ENCODE results near the gene ATG5.

The ATG5 gene

DNA sequence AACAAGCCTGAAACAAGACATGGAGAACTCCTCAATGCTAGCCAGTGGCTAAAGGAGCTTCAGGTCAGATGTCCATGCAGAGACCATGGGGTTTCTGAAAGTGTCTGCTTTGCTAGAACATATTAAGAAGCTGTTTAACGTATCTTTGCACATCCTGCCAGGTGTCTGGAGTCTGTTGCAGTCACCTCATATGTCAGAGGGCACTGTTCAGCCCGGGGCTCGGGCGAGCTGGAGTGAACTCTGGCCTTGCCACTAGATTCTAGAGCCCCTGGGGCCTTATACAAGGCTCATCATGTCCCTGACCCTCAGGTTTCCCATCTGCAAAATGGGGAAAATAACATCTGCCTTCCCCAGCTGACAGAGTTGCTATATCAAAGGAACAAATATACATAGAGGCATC is 180.4 kb downstream of the ATG5 start:
- TF ChIP-seq, protein P1, sequence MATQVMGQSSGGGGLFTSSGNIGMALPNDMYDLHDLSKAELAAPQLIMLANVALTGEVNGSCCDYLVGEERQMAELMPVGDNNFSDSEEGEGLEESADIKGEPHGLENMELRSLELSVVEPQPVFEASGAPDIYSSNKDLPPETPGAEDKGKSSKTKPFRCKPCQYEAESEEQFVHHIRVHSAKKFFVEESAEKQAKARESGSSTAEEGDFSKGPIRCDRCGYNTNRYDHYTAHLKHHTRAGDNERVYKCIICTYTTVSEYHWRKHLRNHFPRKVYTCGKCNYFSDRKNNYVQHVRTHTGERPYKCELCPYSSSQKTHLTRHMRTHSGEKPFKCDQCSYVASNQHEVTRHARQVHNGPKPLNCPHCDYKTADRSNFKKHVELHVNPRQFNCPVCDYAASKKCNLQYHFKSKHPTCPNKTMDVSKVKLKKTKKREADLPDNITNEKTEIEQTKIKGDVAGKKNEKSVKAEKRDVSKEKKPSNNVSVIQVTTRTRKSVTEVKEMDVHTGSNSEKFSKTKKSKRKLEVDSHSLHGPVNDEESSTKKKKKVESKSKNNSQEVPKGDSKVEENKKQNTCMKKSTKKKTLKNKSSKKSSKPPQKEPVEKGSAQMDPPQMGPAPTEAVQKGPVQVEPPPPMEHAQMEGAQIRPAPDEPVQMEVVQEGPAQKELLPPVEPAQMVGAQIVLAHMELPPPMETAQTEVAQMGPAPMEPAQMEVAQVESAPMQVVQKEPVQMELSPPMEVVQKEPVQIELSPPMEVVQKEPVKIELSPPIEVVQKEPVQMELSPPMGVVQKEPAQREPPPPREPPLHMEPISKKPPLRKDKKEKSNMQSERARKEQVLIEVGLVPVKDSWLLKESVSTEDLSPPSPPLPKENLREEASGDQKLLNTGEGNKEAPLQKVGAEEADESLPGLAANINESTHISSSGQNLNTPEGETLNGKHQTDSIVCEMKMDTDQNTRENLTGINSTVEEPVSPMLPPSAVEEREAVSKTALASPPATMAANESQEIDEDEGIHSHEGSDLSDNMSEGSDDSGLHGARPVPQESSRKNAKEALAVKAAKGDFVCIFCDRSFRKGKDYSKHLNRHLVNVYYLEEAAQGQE (IDR thresholded peaks at IDR 0.05; ENCODE audit: insufficient read depth in 1 of 2, low read depth in 2 of 2, low read length in 2 of 2), result no peak
- TF ChIP-seq SIN3A (IDR thresholded peaks at IDR 0.05; ENCODE audit: borderline replicate concordance, insufficient read depth, low read length), result no peak
- no peak for TF ChIP-seq POLR2AphosphoS5 (IDR thresholded peaks at IDR 0.05; ENCODE audit: low read depth, low read length)
- TF ChIP-seq TAF1 (IDR thresholded peaks at IDR 0.05; ENCODE audit: borderline replicate concordance, insufficient read depth, low read length), result no peak
- no peak for TF ChIP-seq FOXP2 (optimal IDR thresholded peaks at IDR 0.05; ENCODE audit: borderline replicate concordance, extremely low read depth, extremely low read length, insufficient read depth)

DNA sequence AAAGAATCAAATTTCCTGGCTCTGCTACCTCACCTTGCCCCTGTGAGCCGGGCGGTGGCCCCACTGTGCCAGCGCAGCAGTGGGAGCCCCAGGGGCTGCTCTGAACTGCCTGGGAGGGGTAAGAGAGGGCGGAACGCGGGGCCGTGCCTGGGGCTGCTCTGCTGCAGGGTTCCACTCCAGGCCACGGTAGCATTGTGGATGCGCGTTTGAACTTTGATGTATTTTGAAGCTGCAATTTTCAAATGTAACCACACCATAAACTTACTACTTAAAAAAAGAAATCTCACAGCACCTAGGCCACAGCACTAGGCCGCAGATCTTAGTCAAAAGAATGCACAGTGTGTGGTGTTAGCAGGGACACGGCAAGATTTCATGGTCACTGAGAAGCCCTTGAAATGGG is 181.9 kb downstream of the ATG5 start:
- no peak for TF ChIP-seq TAF1 (IDR thresholded peaks at IDR 0.05; ENCODE audit: borderline replicate concordance, insufficient read depth, low read length)
- TF ChIP-seq POLR2AphosphoS5 (IDR thresholded peaks at IDR 0.05; ENCODE audit: low read depth, low read length), result no peak
- TF ChIP-seq, protein P1 (IDR thresholded peaks at IDR 0.05; ENCODE audit: insufficient read depth in 1 of 2, low read depth in 2 of 2, low read length in 2 of 2), result no peak
- TF ChIP-seq SIN3A (IDR thresholded peaks at IDR 0.05; ENCODE audit: borderline replicate concordance, insufficient read depth, low read length), result no peak
- no peak for TF ChIP-seq FOXP2 (optimal IDR thresholded peaks at IDR 0.05; ENCODE audit: borderline replicate concordance, extremely low read depth, extremely low read length, insufficient read depth)

DNA sequence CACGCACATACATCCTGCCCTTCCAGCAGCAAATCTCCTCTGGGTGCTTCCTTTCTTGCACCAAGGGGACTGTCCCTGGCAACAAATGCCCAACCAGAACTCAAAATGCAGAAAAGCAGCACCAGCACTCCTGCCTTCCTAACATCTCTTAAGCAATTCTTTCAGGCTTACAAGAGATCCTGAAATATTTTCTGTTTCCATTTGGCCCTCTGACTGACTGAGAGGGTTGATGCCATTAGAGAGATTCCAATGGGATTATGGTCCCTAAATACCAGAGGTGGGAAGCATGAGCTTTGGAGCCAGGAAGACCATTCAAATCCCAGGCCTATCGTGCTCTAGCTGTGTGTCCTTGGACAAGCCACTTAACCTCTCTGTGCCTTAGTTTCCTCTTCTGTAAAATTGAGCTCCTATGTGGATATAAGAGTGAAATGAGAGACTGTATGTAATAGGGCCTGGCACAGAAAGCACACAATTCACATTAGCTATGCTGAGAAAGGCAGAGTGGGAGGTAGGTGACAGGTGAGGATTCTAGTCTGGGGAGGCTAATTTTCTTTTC is 182.6 kb downstream of the ATG5 start:
- no peak for TF ChIP-seq FOXP2 (optimal IDR thresholded peaks at IDR 0.05; ENCODE audit: borderline replicate concordance, extremely low read depth, extremely low read length, insufficient read depth)
- TF ChIP-seq TAF1 (IDR thresholded peaks at IDR 0.05; ENCODE audit: borderline replicate concordance, insufficient read depth, low read length), result no peak
- no peak for TF ChIP-seq POLR2AphosphoS5 (IDR thresholded peaks at IDR 0.05; ENCODE audit: low read depth, low read length)
- TF ChIP-seq, protein P1 (IDR thresholded peaks at IDR 0.05; ENCODE audit: insufficient read depth in 1 of 2, low read depth in 2 of 2, low read length in 2 of 2), result no peak
- no peak for TF ChIP-seq SIN3A (IDR thresholded peaks at IDR 0.05; ENCODE audit: borderline replicate concordance, insufficient read depth, low read length)

- TF ChIP-seq TAF1 (IDR thresholded peaks at IDR 0.05; ENCODE audit: borderline replicate concordance, insufficient read depth, low read length), result no peak
- TF ChIP-seq, protein P1 (IDR thresholded peaks at IDR 0.05; ENCODE audit: insufficient read depth in 1 of 2, low read depth in 2 of 2, low read length in 2 of 2), result no peak
- TF ChIP-seq FOXP2 (optimal IDR thresholded peaks at IDR 0.05; ENCODE audit: borderline replicate concordance, extremely low read depth, extremely low read length, insufficient read depth), result no peak
- TF ChIP-seq SIN3A (IDR thresholded peaks at IDR 0.05; ENCODE audit: borderline replicate concordance, insufficient read depth, low read length), result no peak
Measured at GRCh38 chr6:106141441-106142237, 183.9 kb downstream of the ATG5 start.
